ENCODE results near the gene MRPL24. TPM values are rescaled to one million over a fixed set of nuclear protein-coding genes. Genes with fewer than 3 reads are reported as not detected.
A peak's percentile ranks its signal among the peaks of the same experiment; 100 is the strongest.

Gene MRPL24
- total RNA-seq, 2 donors from 2014 or later = 55.0 to 67.1 TPM

DNA sequence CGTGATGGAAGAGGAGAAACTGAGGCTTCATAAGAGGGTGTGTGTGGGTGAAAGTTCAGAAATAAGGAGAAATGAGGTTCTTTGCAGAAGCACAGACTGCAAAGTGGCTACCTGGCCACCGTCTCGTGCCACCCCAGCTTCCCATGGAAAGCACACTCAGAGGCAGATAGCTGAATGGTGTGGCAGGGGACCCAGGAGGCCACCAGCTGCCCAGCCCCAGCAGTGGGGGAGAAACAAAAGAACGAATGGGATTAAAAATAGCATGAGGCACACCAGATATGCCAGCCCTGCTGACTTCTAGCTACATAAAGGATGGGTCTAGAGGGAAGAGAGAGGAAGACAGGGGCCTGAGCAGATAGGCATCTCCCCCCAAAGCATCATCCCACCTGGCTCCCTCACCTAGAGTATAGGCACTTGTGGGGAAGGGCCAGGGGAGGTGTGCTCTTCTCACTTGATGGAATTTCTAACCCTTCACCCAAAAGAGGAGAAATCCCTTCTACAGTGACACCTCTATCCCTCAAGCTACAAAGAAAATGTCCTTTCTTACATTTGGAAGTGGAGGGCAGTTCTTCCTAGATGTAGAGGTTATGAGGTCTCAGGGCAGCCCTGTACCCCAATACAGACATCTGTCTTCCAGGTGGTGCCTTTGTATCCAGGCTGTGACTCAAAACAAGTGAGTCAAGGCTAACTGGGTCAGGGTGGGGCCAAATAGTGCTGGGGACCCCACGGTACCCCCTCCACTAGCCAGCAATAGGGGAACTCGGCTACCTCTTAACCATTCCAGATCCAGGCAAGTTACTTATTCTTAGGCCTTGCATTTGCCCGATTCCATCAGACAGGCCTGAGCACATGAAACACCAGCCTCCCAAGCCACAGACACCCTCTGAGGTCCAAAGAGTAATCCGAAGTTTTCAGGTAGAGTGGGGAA is 7.1 kb upstream of the MRPL24 start:
- intact Hi-C loops (cut with DNase I) = no loop called here
- Histone ChIP-seq H3K9me3 (no peaks in the 10 kb centered on the region), H3K36me3 (peaks cover 4 to 19% of the 10 kb centered on the region in 2 donors), H3K27me3 (replicated peaks; ENCODE audit: insufficient read depth) (no peaks in the 10 kb centered on the region), H3K4me3 (peak overlapping the region; percentile 39 to 99), H3K27ac (peak overlapping the region; percentile 96 to 97), H3K4me1 (replicated peaks) (peaks cover 26% of the 10 kb centered on the region)
- 8% methylated on average over 8 of the region's 8 CpGs for WGBS
- DNase-seq (ENCODE audit: low spot score) = no peak
- no peak for TF ChIP-seq POLR2AphosphoS5 (IDR thresholded peaks at IDR 0.05)
- TF ChIP-seq POLR2A (IDR thresholded peaks at IDR 0.05) = no peak
- TF ChIP-seq, protein P1, sequence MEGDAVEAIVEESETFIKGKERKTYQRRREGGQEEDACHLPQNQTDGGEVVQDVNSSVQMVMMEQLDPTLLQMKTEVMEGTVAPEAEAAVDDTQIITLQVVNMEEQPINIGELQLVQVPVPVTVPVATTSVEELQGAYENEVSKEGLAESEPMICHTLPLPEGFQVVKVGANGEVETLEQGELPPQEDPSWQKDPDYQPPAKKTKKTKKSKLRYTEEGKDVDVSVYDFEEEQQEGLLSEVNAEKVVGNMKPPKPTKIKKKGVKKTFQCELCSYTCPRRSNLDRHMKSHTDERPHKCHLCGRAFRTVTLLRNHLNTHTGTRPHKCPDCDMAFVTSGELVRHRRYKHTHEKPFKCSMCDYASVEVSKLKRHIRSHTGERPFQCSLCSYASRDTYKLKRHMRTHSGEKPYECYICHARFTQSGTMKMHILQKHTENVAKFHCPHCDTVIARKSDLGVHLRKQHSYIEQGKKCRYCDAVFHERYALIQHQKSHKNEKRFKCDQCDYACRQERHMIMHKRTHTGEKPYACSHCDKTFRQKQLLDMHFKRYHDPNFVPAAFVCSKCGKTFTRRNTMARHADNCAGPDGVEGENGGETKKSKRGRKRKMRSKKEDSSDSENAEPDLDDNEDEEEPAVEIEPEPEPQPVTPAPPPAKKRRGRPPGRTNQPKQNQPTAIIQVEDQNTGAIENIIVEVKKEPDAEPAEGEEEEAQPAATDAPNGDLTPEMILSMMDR (IDR thresholded peaks at IDR 0.05) = no peak

- intact Hi-C loops (cut with DNase I) = no loop called here
- DNase-seq (ENCODE audit: low spot score) = peak; percentile 84
- peak overlapping the region; percentile 96 to 97 for H3K27ac ChIP-seq
- no peaks in the 10 kb centered on the region for H3K27me3 ChIP-seq (replicated peaks; ENCODE audit: insufficient read depth)
- H3K4me1 ChIP-seq (replicated peaks) = peaks cover 26% of the 10 kb centered on the region
- peaks cover 4 to 20% of the 10 kb centered on the region in 2 donors for H3K36me3 ChIP-seq
- H3K9me3 ChIP-seq = no peaks in the 10 kb centered on the region
- peak; percentile 58 for TF ChIP-seq POLR2AphosphoS5 (IDR thresholded peaks at IDR 0.05)
- TF ChIP-seq, protein P1 (IDR thresholded peaks at IDR 0.05) = peak in 2 of 4 experiments; percentile 12 to 16
- TF ChIP-seq POLR2A (IDR thresholded peaks at IDR 0.05) = no peak
- H3K4me3 ChIP-seq = peak overlapping the region; percentile 39 to 99
- WGBS = 2% methylated on average over 26 of the region's 29 CpGs
These were observed 6.1 kb upstream of the MRPL24 start for GRCh38 chr1:156746728-156747631.

GRCh38 chr1:156746406-156746727 is 5.5 kb upstream of the MRPL24 start:
- H3K4me3 ChIP-seq = peak overlapping the region; percentile 39 to 99
- intact Hi-C loops (cut with DNase I) = no loop called here
- 52% methylated on average over 9 of the region's 9 CpGs for WGBS

GRCh38 chr1:156745881-156746280 is 5.0 kb upstream of the MRPL24 start:
- no peak for TF ChIP-seq POLR2AphosphoS5 (IDR thresholded peaks at IDR 0.05)
- TF ChIP-seq POLR2A (IDR thresholded peaks at IDR 0.05) = no peak
- TF ChIP-seq, protein P1 (IDR thresholded peaks at IDR 0.05) = no peak
- intact Hi-C loops (cut with DNase I) = no loop called here
- H3K36me3 ChIP-seq = peaks cover 4 to 20% of the 10 kb centered on the region in 2 donors
- H3K4me1 ChIP-seq (replicated peaks) = peaks cover 26% of the 10 kb centered on the region
- 79% methylated on average over 3 of the region's 3 CpGs for WGBS
- no peak overlapping the region for H3K4me3 ChIP-seq
- no peak for DNase-seq (ENCODE audit: low spot score)
- H3K27ac ChIP-seq = peak overlapping the region; percentile 96 to 97
- H3K9me3 ChIP-seq = no peaks in the 10 kb centered on the region
- H3K27me3 ChIP-seq (replicated peaks; ENCODE audit: insufficient read depth) = no peaks in the 10 kb centered on the region

More at GRCh38 chr1:156746406-156746727, 5.5 kb upstream of the MRPL24 start:
- no peak for DNase-seq (ENCODE audit: low spot score)
- peak overlapping the region; percentile 96 to 97 for H3K27ac ChIP-seq
- peaks cover 4 to 20% of the 10 kb centered on the region in 2 donors for H3K36me3 ChIP-seq
- peaks cover 26% of the 10 kb centered on the region for H3K4me1 ChIP-seq (replicated peaks)
- H3K27me3 ChIP-seq (replicated peaks; ENCODE audit: insufficient read depth) = no peaks in the 10 kb centered on the region
- TF ChIP-seq, protein P1 (IDR thresholded peaks at IDR 0.05) = no peak
- no peak for TF ChIP-seq POLR2A (IDR thresholded peaks at IDR 0.05)
- H3K9me3 ChIP-seq = no peaks in the 10 kb centered on the region

All from prostate gland (tissue), 2 donors.